IMR-90 (cell line): ENCODE data around the gene DDX46. TPM values are rescaled to one million over a fixed set of nuclear protein-coding genes. Genes with fewer than 3 reads are reported as not detected.

Experiments
- ATAC-seq: fragments of 200-7000 bp; cut with Tn5 transposase; 2 replicates; pipeline ENCODE4 v1.9.1; 2020; ENCODE audit warnings: low read depth, mild to moderate bottlenecking, moderate library complexity
- BruUV-seq: library from RNA; stranded (reverse); fragments of 400-500 nt; replicated peaks from 2 replicates; lab custom pipeline; 2021; lab: Mats Ljungman, UMichigan
- CTCF ChIA-PET: fragments of 300-600 bp; formaldehyde crosslinking; extraction: SDS; loops from one replicate; lab custom pipeline; 2021; ENCODE audit warnings: antibody characterized with exemption; lab: Yijun Ruan, JAX
- POLR2A ChIA-PET: fragments of 300-600 bp; sonication (Branson Sonifier 250); formaldehyde crosslinking; loops from one replicate; lab custom pipeline; 2022; ENCODE audit warnings: antibody characterized with exemption; ENCODE audit not compliant: unreplicated experiment; lab: Charles Lee
- DNase-seq: peaks from one replicate; pipeline ENCODE4 v3.0.0; 2013
- H2AFZ ChIP-seq: replicated peaks from 2 replicates; pipeline ENCODE3; 2013; ENCODE audit warnings: low read length, mild to moderate bottlenecking; ENCODE audit not compliant: poor library complexity
- H2AK5ac ChIP-seq: 2 replicates; pipeline ENCODE4 v1.6.1; 2013; ENCODE audit warnings: low read depth, low read length, inconsistent platforms
- H2AK9ac ChIP-seq: replicated peaks from 2 replicates; pipeline ENCODE3; 2013; ENCODE audit warnings: mild to moderate bottlenecking, low read depth, low read length, moderate library complexity; ENCODE audit not compliant: poor library complexity
- H2BK120ac ChIP-seq: 2 replicates; pipeline ENCODE4 v1.6.1; 2013; ENCODE audit warnings: low read depth, low read length, inconsistent platforms
- H2BK15ac ChIP-seq: 3 replicates; pipeline ENCODE4 v1.6.1; 2013; ENCODE audit warnings: low read depth, low read length, inconsistent platforms
- H2BK20ac ChIP-seq: 2 replicates; pipeline ENCODE4 v1.6.1; 2013; ENCODE audit warnings: low read depth, mild to moderate bottlenecking, inconsistent platforms, low read length, moderate library complexity
- H2BK5ac ChIP-seq: 2 replicates; pipeline ENCODE4 v1.6.1; 2013; ENCODE audit warnings: mild to moderate bottlenecking, low read depth, low read length, inconsistent platforms; ENCODE audit not compliant: poor library complexity, severe bottlenecking
- H3K14ac ChIP-seq: replicated peaks from 2 replicates; pipeline ENCODE4 v1.6.1; 2013; ENCODE audit warnings: low read depth, low read length, inconsistent platforms
- H3K18ac ChIP-seq: 2 replicates; pipeline ENCODE4 v1.6.1; 2013; ENCODE audit warnings: low read depth, low read length, control low read depth
- H3K23ac ChIP-seq: 2 replicates; pipeline ENCODE4 v1.6.1; 2013; ENCODE audit warnings: low read depth, low read length, inconsistent platforms
- H3K27ac ChIP-seq: 2 replicates; pipeline ENCODE4 v1.5.1; 2013; ENCODE audit warnings: mild to moderate bottlenecking, control low read depth, low read length; ENCODE audit not compliant: insufficient read depth
- H3K27me3 ChIP-seq: 2 replicates; pipeline ENCODE4 v1.6.1; 2013; ENCODE audit warnings: low read length; ENCODE audit not compliant: control insufficient read depth, insufficient read depth
- H3K36me3 ChIP-seq: 2 replicates; pipeline ENCODE4 v1.6.1; 2013; ENCODE audit warnings: low read length, mixed read lengths; ENCODE audit not compliant: control insufficient read depth, insufficient read depth
- H3K4ac ChIP-seq: 2 replicates; pipeline ENCODE4 v1.6.1; 2013; ENCODE audit warnings: low read depth, low read length, inconsistent platforms
- H3K4me1 ChIP-seq: 2 replicates; pipeline ENCODE4 v1.6.1; 2013; ENCODE audit warnings: low read length, mixed read lengths; ENCODE audit not compliant: control insufficient read depth, insufficient read depth
- H3K4me2 ChIP-seq: 2 replicates; pipeline ENCODE4 v1.6.1; 2013; ENCODE audit warnings: low read depth, mild to moderate bottlenecking, control low read depth, low read length, moderate library complexity
- H3K4me3 ChIP-seq: 2 replicates; pipeline ENCODE4 v1.5.1; 2013; ENCODE audit warnings: low read depth, mild to moderate bottlenecking, control low read depth, low read length, moderate library complexity; ENCODE audit not compliant: insufficient read depth
- H3K56ac ChIP-seq: 2 replicates; pipeline ENCODE4 v1.6.1; 2013; ENCODE audit warnings: low read length, inconsistent platforms; ENCODE audit not compliant: insufficient read depth; ENCODE audit errors: extremely low read depth
- H3K79me1 ChIP-seq, 2 experiments: 2 replicates each; pipeline ENCODE4 v1.6.1; 2013; ENCODE audit warnings: low read length in 2 of 2, inconsistent platforms in 1 of 2, low read depth in 1 of 2
- H3K9ac ChIP-seq: 2 replicates; pipeline ENCODE4 v1.6.1; 2013; ENCODE audit warnings: low read depth, low read length, control low read depth
- H3K9me1 ChIP-seq: 2 replicates; pipeline ENCODE4 v1.6.1; 2013; ENCODE audit warnings: low read length, inconsistent platforms; ENCODE audit not compliant: insufficient read depth
- H3K9me3 ChIP-seq: 2 replicates; pipeline ENCODE4 v1.6.1; 2013; ENCODE audit warnings: low read length; ENCODE audit not compliant: control insufficient read depth, insufficient read depth
- H4K20me1 ChIP-seq: 2 replicates; pipeline ENCODE4 v1.6.1; 2013; ENCODE audit warnings: low read length, inconsistent platforms; ENCODE audit not compliant: insufficient read depth
- H4K5ac ChIP-seq: 2 replicates; pipeline ENCODE4 v1.6.1; 2013; ENCODE audit warnings: mild to moderate bottlenecking, low read depth, low read length, control low read depth
- H4K8ac ChIP-seq, 2 experiments: 2 replicates each; pipeline ENCODE4 v1.6.1; 2013; ENCODE audit warnings: low read depth in 2 of 2, low read length in 2 of 2, control low read depth in 1 of 2, inconsistent platforms in 1 of 2
- H4K91ac ChIP-seq: 2 replicates; pipeline ENCODE4 v1.6.1; 2013; ENCODE audit warnings: low read depth, low read length, inconsistent platforms; ENCODE audit not compliant: insufficient read depth
- MAZ ChIP-seq: IDR thresholded peaks from 2 replicates; pipeline ENCODE4 v1.6.1; 2012; ENCODE audit warnings: low read depth, mild to moderate bottlenecking, low read length, improper control_type of control experiment, moderate library complexity, borderline replicate concordance
- RCOR1 ChIP-seq: IDR thresholded peaks from 2 replicates; pipeline ENCODE4 v1.6.1; 2012; ENCODE audit warnings: mild to moderate bottlenecking, low read length, improper control_type of control experiment; ENCODE audit not compliant: insufficient replicate concordance
- WGBS, 2 experiments: methylation state at CpG; one replicate each; pipeline versions ENCODE4 v1.1.5 to v1.1.7; 2013; ENCODE audit warnings: missing lambda C conversion rate in 2 of 2; ENCODE audit not compliant: insufficient read length in 1 of 2; ENCODE audit errors: extremely low coverage in 2 of 2; 5-methylcytosine and 5-hydroxymethylcytosine counted together
- dilution Hi-C: fragments of 300-500 bp; cut with HindIII; formaldehyde crosslinking; loops from one replicate; pipeline ENCODE4 v1.14.3; 2018; ENCODE audit warnings: low sequenced_read_pairs; ENCODE audit not compliant: unreplicated experiment
- in situ Hi-C: fragments of 300-500 bp; cut with MboI; formaldehyde crosslinking; loops from 3 replicates; pipeline ENCODE4 v1.14.3; 2019; ENCODE audit warnings: low sequenced_read_pairs, inconsistent platforms, mixed read lengths
- intact Hi-C: fragments of 100-400 bp; cut with micrococcal nuclease; formaldehyde crosslinking; loops from 2 replicates; pipeline ENCODE4 v1.10.0; 2022
- polyA plus RNA-seq, 3 experiments: library from polyadenylated mRNA; depleted of rRNA; stranded (reverse); fragments of >200 nt; gene quantifications; 2 replicates each; pipeline ENCODE4 v1.2.3, GENCODE V29; 2012; ENCODE audit warnings: low replicate concordance in 1 of 3
- total RNA-seq: library from RNA; depleted of rRNA; stranded (reverse); fragments of >200 nt; gene quantifications from 2 replicates; pipeline ENCODE4 v1.2.3, GENCODE V29; 2012

Gene DDX46
- total and polyA plus RNA-seq, 2 of the 4 experiments (the other 2 are of a cell fraction) = 22.5 to 26.0 TPM

GRCh38 chr5:134798468-134798867, 39.9 kb downstream of the DDX46 start:
- no peak overlapping the region for H2BK15ac ChIP-seq
- H3K9me3 ChIP-seq = no peaks in the 10 kb centered on the region
- no TSS peak for BruUV-seq

More at GRCh38 chr5:134798468-134798867, 39.9 kb downstream of the DDX46 start:
- Histone ChIP-seq H3K4me2 (no peak overlapping the region), H4K91ac (no peak overlapping the region), H3K9me1 (0 out of 2 replicates have a peak, but pooled peaks cover 3% of the 10 kb centered on the region), H2BK20ac (no peak overlapping the region), H3K79me1 (peaks cover 12% of the 10 kb centered on the region in 2 experiments), H2BK5ac (no peak overlapping the region), H3K27ac (no peak overlapping the region), H3K56ac (no peak overlapping the region), H4K8ac (no peak overlapping the region), H3K4ac (no peak overlapping the region), H2AFZ (no peak overlapping the region), H2AK5ac (no peak overlapping the region), H3K4me3 (no peak overlapping the region), H3K36me3 (peaks cover 47% of the 10 kb centered on the region), H3K23ac (no peak overlapping the region), H4K20me1 (no peaks in the 10 kb centered on the region; the same call in 1 of the 2 replicates), H3K4me1 (peaks cover 2% of the 10 kb centered on the region; the same call in 1 of the 2 replicates), H2AK9ac (no peak overlapping the region), H4K5ac (no peak overlapping the region), H3K9ac (no peak overlapping the region), H2BK120ac (no peak overlapping the region), H3K27me3 (no peaks in the 10 kb centered on the region), H3K18ac (no peak overlapping the region), H3K14ac (no peak overlapping the region)
- dilution Hi-C loops = no loop called here
- WGBS, 2 experiments = no CpG with 5 or more reads among the region's 5 CpGs
- ATAC-seq (no peak), DNase-seq (no peak)
- CTCF ChIA-PET = no interaction called here
- POLR2A ChIA-PET = no interaction called here
- in situ Hi-C loops = no loop called here
- no peak for TF ChIP-seq RCOR1
- TF ChIP-seq MAZ = no peak
- intact Hi-C loops = loop anchor here (10.0 kb wide), 1 partner anchor 114 kb away; no protein-coding TSS in a partner anchor
